ENCODE data around the gene CERS1. TPM values are rescaled to one million over a fixed set of nuclear protein-coding genes. Genes with fewer than 3 reads are reported as not detected.

CERS1 gene
- total RNA-seq, 2 experiments from 2014 or later, result not detected

DNA sequence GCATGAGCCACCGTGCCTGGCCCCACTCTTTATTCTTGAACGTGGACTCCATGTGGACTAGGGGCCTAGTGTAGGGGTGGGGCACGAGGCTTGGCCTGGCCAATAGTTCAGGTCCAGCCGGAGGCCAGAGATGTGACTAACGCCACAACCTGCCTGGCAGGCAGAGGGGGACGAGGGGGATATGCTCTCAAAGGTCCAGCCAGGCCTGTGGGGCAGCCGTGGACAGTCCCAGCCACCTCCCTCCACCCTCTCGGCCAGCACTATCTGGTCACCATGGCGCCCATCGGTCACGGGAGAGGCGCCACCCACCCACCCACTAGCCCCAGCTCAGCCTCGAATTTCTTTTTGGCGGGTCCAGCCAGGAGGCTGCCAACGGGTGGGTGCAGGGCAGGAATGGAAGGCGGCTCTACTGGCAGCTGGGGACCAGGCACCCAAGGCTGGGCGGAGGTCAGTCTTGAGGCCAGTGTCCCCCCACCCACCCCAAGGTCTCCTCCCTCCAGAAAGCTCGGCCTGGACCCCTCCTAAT lies 2.2 kb upstream of the CERS1 start:
- Histone ChIP-seq H3K9me3 (ENCODE audit: control insufficient read depth in 1 of 2, insufficient read depth in 1 of 2, low read length in 2 of 2) (peaks cover 0 to 8% of the 10 kb centered on the region in 2 experiments), H3K27ac (ENCODE audit: low read depth in 1 of 2, low read length in 2 of 2) (no peak overlapping the region), H3K4me1 (ENCODE audit: insufficient read depth, low read length) (peaks cover 11% of the 10 kb centered on the region), H3K4me3 (ENCODE audit: low read length) (no peak overlapping the region), H3K36me3 (ENCODE audit: insufficient read depth, low read length) (peaks cover 34% of the 10 kb centered on the region), H3K27me3 (ENCODE audit: control insufficient read depth in 1 of 2, insufficient read depth in 2 of 2, low read length in 2 of 2) (peaks cover 17 to 19% of the 10 kb centered on the region in 2 experiments)
- ATAC-seq (ENCODE audit: poor library complexity) (no peak), DNase-seq (peak in 1 of 14 experiments; percentile 21)
- TF ChIP-seq, protein P1, sequence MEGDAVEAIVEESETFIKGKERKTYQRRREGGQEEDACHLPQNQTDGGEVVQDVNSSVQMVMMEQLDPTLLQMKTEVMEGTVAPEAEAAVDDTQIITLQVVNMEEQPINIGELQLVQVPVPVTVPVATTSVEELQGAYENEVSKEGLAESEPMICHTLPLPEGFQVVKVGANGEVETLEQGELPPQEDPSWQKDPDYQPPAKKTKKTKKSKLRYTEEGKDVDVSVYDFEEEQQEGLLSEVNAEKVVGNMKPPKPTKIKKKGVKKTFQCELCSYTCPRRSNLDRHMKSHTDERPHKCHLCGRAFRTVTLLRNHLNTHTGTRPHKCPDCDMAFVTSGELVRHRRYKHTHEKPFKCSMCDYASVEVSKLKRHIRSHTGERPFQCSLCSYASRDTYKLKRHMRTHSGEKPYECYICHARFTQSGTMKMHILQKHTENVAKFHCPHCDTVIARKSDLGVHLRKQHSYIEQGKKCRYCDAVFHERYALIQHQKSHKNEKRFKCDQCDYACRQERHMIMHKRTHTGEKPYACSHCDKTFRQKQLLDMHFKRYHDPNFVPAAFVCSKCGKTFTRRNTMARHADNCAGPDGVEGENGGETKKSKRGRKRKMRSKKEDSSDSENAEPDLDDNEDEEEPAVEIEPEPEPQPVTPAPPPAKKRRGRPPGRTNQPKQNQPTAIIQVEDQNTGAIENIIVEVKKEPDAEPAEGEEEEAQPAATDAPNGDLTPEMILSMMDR (IDR thresholded peaks at IDR 0.05), result no peak
- intact Hi-C loops (cut with DNase I, micrococcal nuclease), result no loop called here
- no peak overlapping the region for H3K27ac Mint-ChIP-seq
- H3K4me3 Mint-ChIP-seq, result no peak overlapping the region
- peaks cover 13% of the 10 kb centered on the region for H3K4me1 Mint-ChIP-seq (ENCODE audit: low read depth)
- H3K9me3 Mint-ChIP-seq, result no peaks in the 10 kb centered on the region
- peaks cover 23% of the 10 kb centered on the region for H3K36me3 Mint-ChIP-seq (ENCODE audit: low read depth)
- ChIA-PET POLR2A (no interaction called here), CTCF (no interaction called here)
- H3K27me3 Mint-ChIP-seq, result peaks cover 25% of the 10 kb centered on the region

DNA sequence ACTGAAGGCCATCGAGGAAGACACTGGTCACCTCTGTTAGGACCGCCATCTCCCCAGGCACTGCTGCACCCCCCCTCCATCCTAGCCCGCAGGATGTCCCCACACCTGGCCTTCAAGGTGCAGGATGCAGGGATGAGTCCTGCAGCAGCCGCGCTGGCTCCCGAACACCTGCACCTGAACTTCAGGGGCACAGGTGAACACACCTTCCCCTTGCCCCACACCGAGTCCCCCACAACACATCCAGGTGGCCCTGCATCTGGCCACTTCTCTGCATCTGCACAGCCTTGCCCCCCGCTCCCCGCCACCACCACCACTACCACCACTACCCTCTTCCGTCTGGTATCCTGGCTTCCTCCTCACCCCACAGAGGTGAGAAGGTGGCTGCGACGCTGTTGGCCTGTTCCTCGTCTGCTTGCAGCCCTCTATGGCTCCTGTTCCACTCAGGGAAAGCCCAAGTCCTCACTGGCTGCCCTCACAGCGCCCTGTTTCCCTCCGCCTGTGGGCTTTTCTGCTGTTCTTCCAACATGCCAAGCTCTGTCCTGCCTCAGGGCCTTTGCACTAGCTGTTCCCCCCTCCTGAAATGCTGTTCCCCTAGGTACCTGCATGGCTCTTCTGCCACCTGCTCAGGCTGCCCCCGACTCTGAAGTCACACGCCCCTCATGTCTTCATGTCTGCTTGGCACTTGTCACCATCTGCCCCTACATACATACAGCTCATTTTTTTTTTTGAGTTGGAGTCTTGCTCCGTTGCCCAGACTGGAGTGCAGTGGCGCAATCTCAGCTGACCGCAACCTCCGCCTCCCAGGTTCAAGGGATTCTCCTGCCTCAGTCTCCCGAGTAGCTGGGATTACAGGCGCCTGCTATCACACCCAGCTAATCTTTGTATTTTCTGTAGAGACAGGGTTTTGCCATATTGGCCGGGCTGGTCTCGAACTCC lies 1.4 kb upstream of the CERS1 start:
- Mint-ChIP-seq H3K9me3 (no peaks in the 10 kb centered on the region), H3K4me1 (ENCODE audit: low read depth) (peaks cover 13% of the 10 kb centered on the region), H3K27me3 (peaks cover 25% of the 10 kb centered on the region), H3K36me3 (ENCODE audit: low read depth) (peaks cover 21% of the 10 kb centered on the region), H3K27ac (peak overlapping the region; percentile 3), H3K4me3 (peak overlapping the region; percentile 66)
- Histone ChIP-seq H3K4me1 (ENCODE audit: insufficient read depth, low read length) (peaks cover 11% of the 10 kb centered on the region), H3K9me3 (ENCODE audit: control insufficient read depth in 1 of 2, insufficient read depth in 1 of 2, low read length in 2 of 2) (peaks cover 0 to 3% of the 10 kb centered on the region in 2 experiments), H3K27ac (ENCODE audit: low read depth in 1 of 2, low read length in 2 of 2) (no peak overlapping the region), H3K36me3 (ENCODE audit: insufficient read depth, low read length) (peaks cover 29% of the 10 kb centered on the region), H3K27me3 (ENCODE audit: control insufficient read depth in 1 of 2, insufficient read depth in 2 of 2, low read length in 2 of 2) (peaks cover 17 to 19% of the 10 kb centered on the region in 2 experiments), H3K4me3 (ENCODE audit: low read length) (no peak overlapping the region)
- TF ChIP-seq, protein P1 (IDR thresholded peaks at IDR 0.05), result no peak
- no peak for ATAC-seq (ENCODE audit: poor library complexity)
- intact Hi-C loops (cut with DNase I, micrococcal nuclease), result no loop called here
- peak in 1 of 14 experiments; percentile 19 for DNase-seq
- CTCF ChIA-PET, result interaction anchor here (0.7 kb wide), 1 partner anchor 900 kb away, joined by 3 read pairs; no protein-coding TSS in a partner anchor
- POLR2A ChIA-PET, result no interaction called here

DNA sequence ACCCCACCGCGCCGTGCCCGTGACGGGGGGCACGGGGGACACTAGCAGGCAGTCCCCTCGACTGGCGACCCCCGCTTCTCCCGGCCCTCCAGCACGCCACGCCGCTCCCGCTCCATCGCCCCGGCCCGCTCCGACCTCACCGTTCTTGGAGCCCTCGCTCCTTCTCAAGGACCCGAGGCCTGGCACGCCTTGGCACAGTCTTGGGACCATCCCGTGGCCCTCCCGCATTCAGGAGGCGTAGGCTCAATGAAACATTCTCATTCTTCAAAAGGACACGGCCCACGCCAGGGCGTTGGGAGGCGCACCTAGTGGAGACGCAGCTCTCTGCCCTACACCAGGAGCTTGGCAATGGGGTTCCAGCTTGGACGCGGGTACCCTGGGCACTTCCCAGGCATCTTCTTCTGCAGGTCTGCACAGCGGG lies 473 bp upstream of the CERS1 start:
- ChIA-PET CTCF (no interaction called here), POLR2A (no interaction called here)
- Mint-ChIP-seq H3K4me1 (ENCODE audit: low read depth) (peaks cover 13% of the 10 kb centered on the region), H3K36me3 (ENCODE audit: low read depth) (peaks cover 21% of the 10 kb centered on the region), H3K9me3 (no peaks in the 10 kb centered on the region), H3K4me3 (peak overlapping the region; percentile 79), H3K27ac (no peak overlapping the region), H3K27me3 (peaks cover 25% of the 10 kb centered on the region)
- TF ChIP-seq, protein P1 (IDR thresholded peaks at IDR 0.05), result no peak
- ATAC-seq (ENCODE audit: poor library complexity) (no peak), DNase-seq (peak in 1 of 14 experiments; percentile 20)
- Histone ChIP-seq H3K36me3 (ENCODE audit: insufficient read depth, low read length) (peaks cover 26% of the 10 kb centered on the region), H3K27ac (ENCODE audit: low read depth in 1 of 2, low read length in 2 of 2) (no peak overlapping the region), H3K4me1 (ENCODE audit: insufficient read depth, low read length) (peaks cover 11% of the 10 kb centered on the region), H3K27me3 (ENCODE audit: control insufficient read depth in 1 of 2, insufficient read depth in 2 of 2, low read length in 2 of 2) (peaks cover 17 to 19% of the 10 kb centered on the region in 2 experiments), H3K9me3 (ENCODE audit: control insufficient read depth in 1 of 2, insufficient read depth in 1 of 2, low read length in 2 of 2) (peaks cover 0 to 3% of the 10 kb centered on the region in 2 experiments), H3K4me3 (ENCODE audit: low read length) (no peak overlapping the region)
- intact Hi-C loops (cut with DNase I, micrococcal nuclease), result no loop called here

Measured in CD4-positive, alpha-beta T cell (primary cell).